Liver (tissue), 9 donors: ENCODE results near the gene UBAP1L. TPM values are rescaled to one million over a fixed set of nuclear protein-coding genes. Genes with fewer than 3 reads are reported as not detected.

Experiments
- DNase-seq: peaks from one replicate; pipeline ENCODE4 v3.0.0-alpha.2; 2017; ENCODE audit warnings: low spot score
- H3K27ac ChIP-seq, 2 donors: one replicate each; pipeline ENCODE4 v1.7.0; 2013; ENCODE audit warnings: inconsistent platforms in 2 of 2, low read length in 2 of 2, control low read depth in 1 of 2, low read depth in 1 of 2, mild to moderate bottlenecking in 1 of 2
- H3K27me3 ChIP-seq, 4 donors: one replicate each; pipeline versions ENCODE4 v1.6.1 to v1.7.0; 2013; ENCODE audit warnings: low read length in 3 of 4, inconsistent platforms in 1 of 4, mild to moderate bottlenecking in 1 of 4, moderate library complexity in 1 of 4; ENCODE audit not compliant: control insufficient read depth in 4 of 4, insufficient read depth in 4 of 4
- H3K36me3 ChIP-seq, 4 donors: one replicate each; pipeline versions ENCODE4 v1.6.1 to v1.7.0; 2013; ENCODE audit warnings: low read length in 3 of 4, mild to moderate bottlenecking in 3 of 4, low read depth in 1 of 4, moderate library complexity in 1 of 4; ENCODE audit not compliant: control insufficient read depth in 4 of 4, insufficient read depth in 3 of 4
- H3K4me1 ChIP-seq, 4 donors: one replicate each; pipeline versions ENCODE4 v1.6.1 to v1.7.0; 2013; ENCODE audit warnings: low read length in 3 of 4, mild to moderate bottlenecking in 3 of 4, moderate library complexity in 1 of 4; ENCODE audit not compliant: control insufficient read depth in 4 of 4, insufficient read depth in 4 of 4
- H3K4me3 ChIP-seq, 3 donors: one replicate each; pipeline versions ENCODE4 v1.6.1 to v1.7.0; 2013; ENCODE audit warnings: low read length in 3 of 3, control low read depth in 1 of 3, low read depth in 1 of 3, mild to moderate bottlenecking in 1 of 3
- H3K9ac ChIP-seq, 2 donors: one replicate each; pipeline ENCODE4 v1.7.0; 2013; ENCODE audit warnings: low read length in 2 of 2, mild to moderate bottlenecking in 2 of 2, moderate library complexity in 2 of 2, control low read depth in 1 of 2, low read depth in 1 of 2
- H3K9me3 ChIP-seq, 4 donors: one replicate each; pipeline versions ENCODE4 v1.6.1 to v1.7.0; 2013; ENCODE audit warnings: low read length in 3 of 4; ENCODE audit not compliant: control insufficient read depth in 4 of 4
- CTCF ChIP-seq: fragments of 150-350 bp; IDR thresholded peaks from 2 replicates; pipeline ENCODE4 v1.5.1; 2017; ENCODE audit warnings: improper control_type of control experiment, low read depth, low read length; ENCODE audit not compliant: missing input control
- EGR1 ChIP-seq, 2 donors: IDR thresholded peaks; 2 replicates each; pipeline ENCODE4 v1.6.1; 2016 to 2018; ENCODE audit warnings: antibody characterized with exemption in 2 of 2, low read depth in 2 of 2
- FOXA1 ChIP-seq: IDR thresholded peaks from 2 replicates; pipeline ENCODE4 v1.6.1; 2016; ENCODE audit warnings: antibody characterized with exemption
- FOXA2 ChIP-seq: IDR thresholded peaks from 2 replicates; pipeline ENCODE4 v1.6.1; 2016; ENCODE audit warnings: antibody characterized with exemption
- GABPA ChIP-seq, 2 donors: IDR thresholded peaks in 1 of 2; conservative IDR thresholded peaks in 1 of 2; 2 replicates each; pipeline ENCODE4 v1.6.1; 2016; ENCODE audit warnings: antibody characterized with exemption in 2 of 2, mild to moderate bottlenecking in 1 of 2, moderate library complexity in 1 of 2
- HNF4A ChIP-seq, 2 donors: conservative IDR thresholded peaks; 2 replicates each; pipeline ENCODE4 v1.6.1; 2016; ENCODE audit warnings: antibody characterized with exemption in 2 of 2, mild to moderate bottlenecking in 2 of 2
- HNF4G ChIP-seq: IDR thresholded peaks from 2 replicates; pipeline ENCODE4 v1.6.1; 2016; ENCODE audit warnings: antibody characterized with exemption
- JUND ChIP-seq, 2 donors: IDR thresholded peaks; 2 replicates each; pipeline ENCODE4 v1.6.1; 2016; ENCODE audit warnings: antibody characterized with exemption in 2 of 2
- MAX ChIP-seq: IDR thresholded peaks from 2 replicates; pipeline ENCODE4 v1.6.1; 2016; ENCODE audit warnings: antibody characterized with exemption
- NR2F2 ChIP-seq: IDR thresholded peaks from 2 replicates; pipeline ENCODE4 v1.6.1; 2016; ENCODE audit warnings: antibody characterized with exemption
- RAD21 ChIP-seq, 2 donors: IDR thresholded peaks; 2 replicates each; pipeline ENCODE4 v1.6.1; 2016; ENCODE audit warnings: antibody characterized with exemption in 2 of 2, mild to moderate bottlenecking in 2 of 2
- RXRA ChIP-seq, 2 donors: IDR thresholded peaks; 2 replicates each; pipeline ENCODE4 v1.6.1; 2017 to 2018; ENCODE audit warnings: antibody characterized with exemption in 2 of 2, mild to moderate bottlenecking in 1 of 2
- SP1 ChIP-seq: IDR thresholded peaks from 2 replicates; pipeline ENCODE4 v1.6.1; 2018; ENCODE audit warnings: antibody characterized with exemption, mild to moderate bottlenecking
- TAF1 ChIP-seq: conservative IDR thresholded peaks from 2 replicates; pipeline ENCODE4 v1.6.1; 2016; ENCODE audit warnings: antibody characterized with exemption, mild to moderate bottlenecking
- YY1 ChIP-seq: IDR thresholded peaks from 2 replicates; pipeline ENCODE4 v1.6.1; 2016; ENCODE audit warnings: antibody characterized with exemption, mild to moderate bottlenecking
- WGBS: extraction: QIAGEN DNeasy Blood & Tissue Kit; methylation state at CpG from one replicate; pipeline ENCODE4 v1.1.7; 2013; 5-methylcytosine and 5-hydroxymethylcytosine counted together
- polyA plus RNA-seq, 2 donors: library from polyadenylated mRNA; stranded (reverse) in 1 of 2; unstranded in 1 of 2; fragments of 200-250 nt in 1 of 2; fragments of >200 nt in 1 of 2; fragmentation: Nextera tagmentation in 1 of 2; extraction: Ambion mirVana in 1 of 2; gene quantifications; one replicate each; pipeline versions ENCODE4 v1.2.1 to v1.2.3, GENCODE V29; 2013 to 2015
- total RNA-seq, 2 donors: library from RNA; depleted of rRNA; stranded (reverse); fragments of >200 nt; gene quantifications; one replicate each; pipeline ENCODE4 v1.2.3, GENCODE V29; 2014
- TF ChIP-seq, protein P1 (sequence below): IDR thresholded peaks from 2 replicates; pipeline ENCODE4 v1.6.1; 2016; ENCODE audit warnings: antibody characterized with exemption, mild to moderate bottlenecking
- TF ChIP-seq, protein P2 (sequence below): IDR thresholded peaks from 2 replicates; pipeline ENCODE4 v1.6.1; 2016; ENCODE audit warnings: antibody characterized with exemption
- TF ChIP-seq, protein P3 (sequence below): IDR thresholded peaks from 2 replicates; pipeline ENCODE4 v1.6.1; 2016; ENCODE audit warnings: antibody characterized with exemption
- donor health status: healthy.
- donor health status: healthy.
- donor health status: healthy.
- donor health status: healthy.
- donor health status: healthy.

UBAP1L gene
- total and polyA plus RNA-seq, 4 donors = 0.57 to 6.9 (median 0.90) TPM

DNA sequence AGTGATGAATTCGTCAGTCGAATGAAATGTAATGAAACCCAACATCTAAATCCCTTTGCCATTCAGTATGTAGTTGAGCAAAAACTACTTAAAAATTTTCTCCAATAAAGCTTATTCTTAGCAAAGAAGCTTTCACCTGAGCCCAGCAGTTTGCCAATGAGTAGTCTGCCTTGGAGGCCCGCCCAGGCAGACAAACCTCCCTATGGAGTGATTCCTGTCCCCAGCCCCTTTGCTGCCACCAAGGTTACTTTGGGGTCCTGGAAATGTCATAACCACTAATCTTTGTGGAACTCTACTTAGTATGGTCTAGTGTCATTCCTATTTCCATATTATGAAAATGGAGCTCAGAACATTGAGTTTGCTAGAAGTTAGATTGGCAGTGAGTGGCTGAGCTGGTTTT lies 12.1 kb downstream of the UBAP1L start:
- Histone ChIP-seq H3K4me1 (no peaks in the 10 kb centered on the region), H3K4me3 (no peak overlapping the region), H3K9me3 (no peaks in the 10 kb centered on the region), H3K9ac (no peak overlapping the region), H3K27me3 (no peaks in the 10 kb centered on the region), H3K27ac (no peak overlapping the region), H3K36me3 (peaks cover 4 to 33% (median 21%) of the 10 kb centered on the region in 4 donors)
- no peak for DNase-seq
- no peak for TF ChIP-seq MAX
- TF ChIP-seq HNF4A (conservative IDR thresholded peaks at IDR 0.05) = no peak
- no peak for TF ChIP-seq CTCF
- TF ChIP-seq, protein P1, sequence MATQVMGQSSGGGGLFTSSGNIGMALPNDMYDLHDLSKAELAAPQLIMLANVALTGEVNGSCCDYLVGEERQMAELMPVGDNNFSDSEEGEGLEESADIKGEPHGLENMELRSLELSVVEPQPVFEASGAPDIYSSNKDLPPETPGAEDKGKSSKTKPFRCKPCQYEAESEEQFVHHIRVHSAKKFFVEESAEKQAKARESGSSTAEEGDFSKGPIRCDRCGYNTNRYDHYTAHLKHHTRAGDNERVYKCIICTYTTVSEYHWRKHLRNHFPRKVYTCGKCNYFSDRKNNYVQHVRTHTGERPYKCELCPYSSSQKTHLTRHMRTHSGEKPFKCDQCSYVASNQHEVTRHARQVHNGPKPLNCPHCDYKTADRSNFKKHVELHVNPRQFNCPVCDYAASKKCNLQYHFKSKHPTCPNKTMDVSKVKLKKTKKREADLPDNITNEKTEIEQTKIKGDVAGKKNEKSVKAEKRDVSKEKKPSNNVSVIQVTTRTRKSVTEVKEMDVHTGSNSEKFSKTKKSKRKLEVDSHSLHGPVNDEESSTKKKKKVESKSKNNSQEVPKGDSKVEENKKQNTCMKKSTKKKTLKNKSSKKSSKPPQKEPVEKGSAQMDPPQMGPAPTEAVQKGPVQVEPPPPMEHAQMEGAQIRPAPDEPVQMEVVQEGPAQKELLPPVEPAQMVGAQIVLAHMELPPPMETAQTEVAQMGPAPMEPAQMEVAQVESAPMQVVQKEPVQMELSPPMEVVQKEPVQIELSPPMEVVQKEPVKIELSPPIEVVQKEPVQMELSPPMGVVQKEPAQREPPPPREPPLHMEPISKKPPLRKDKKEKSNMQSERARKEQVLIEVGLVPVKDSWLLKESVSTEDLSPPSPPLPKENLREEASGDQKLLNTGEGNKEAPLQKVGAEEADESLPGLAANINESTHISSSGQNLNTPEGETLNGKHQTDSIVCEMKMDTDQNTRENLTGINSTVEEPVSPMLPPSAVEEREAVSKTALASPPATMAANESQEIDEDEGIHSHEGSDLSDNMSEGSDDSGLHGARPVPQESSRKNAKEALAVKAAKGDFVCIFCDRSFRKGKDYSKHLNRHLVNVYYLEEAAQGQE = no peak
- TF ChIP-seq RAD21 (IDR thresholded peaks at IDR 0.05) = no peak
- no peak for TF ChIP-seq FOXA1
- TF ChIP-seq EGR1 (IDR thresholded peaks at IDR 0.05; ENCODE audit: low read depth in 2 of 2) = no peak
- no peak for TF ChIP-seq RXRA (IDR thresholded peaks at IDR 0.05)
- TF ChIP-seq NR2F2 = no peak
- no peak for TF ChIP-seq GABPA (IDR thresholded peaks at IDR 0.05 in 1 of 2, conservative IDR thresholded peaks at IDR 0.05 in 1 of 2)
- no peak for TF ChIP-seq YY1
- TF ChIP-seq SP1 = no peak
- no peak for TF ChIP-seq TAF1
- TF ChIP-seq FOXA2 = no peak
- no peak for TF ChIP-seq HNF4G
- TF ChIP-seq, protein P2, sequence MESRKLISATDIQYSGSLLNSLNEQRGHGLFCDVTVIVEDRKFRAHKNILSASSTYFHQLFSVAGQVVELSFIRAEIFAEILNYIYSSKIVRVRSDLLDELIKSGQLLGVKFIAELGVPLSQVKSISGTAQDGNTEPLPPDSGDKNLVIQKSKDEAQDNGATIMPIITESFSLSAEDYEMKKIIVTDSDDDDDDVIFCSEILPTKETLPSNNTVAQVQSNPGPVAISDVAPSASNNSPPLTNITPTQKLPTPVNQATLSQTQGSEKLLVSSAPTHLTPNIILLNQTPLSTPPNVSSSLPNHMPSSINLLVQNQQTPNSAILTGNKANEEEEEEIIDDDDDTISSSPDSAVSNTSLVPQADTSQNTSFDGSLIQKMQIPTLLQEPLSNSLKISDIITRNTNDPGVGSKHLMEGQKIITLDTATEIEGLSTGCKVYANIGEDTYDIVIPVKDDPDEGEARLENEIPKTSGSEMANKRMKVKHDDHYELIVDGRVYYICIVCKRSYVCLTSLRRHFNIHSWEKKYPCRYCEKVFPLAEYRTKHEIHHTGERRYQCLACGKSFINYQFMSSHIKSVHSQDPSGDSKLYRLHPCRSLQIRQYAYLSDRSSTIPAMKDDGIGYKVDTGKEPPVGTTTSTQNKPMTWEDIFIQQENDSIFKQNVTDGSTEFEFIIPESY = no peak
- TF ChIP-seq JUND (IDR thresholded peaks at IDR 0.05) = no peak
- TF ChIP-seq, protein P3, sequence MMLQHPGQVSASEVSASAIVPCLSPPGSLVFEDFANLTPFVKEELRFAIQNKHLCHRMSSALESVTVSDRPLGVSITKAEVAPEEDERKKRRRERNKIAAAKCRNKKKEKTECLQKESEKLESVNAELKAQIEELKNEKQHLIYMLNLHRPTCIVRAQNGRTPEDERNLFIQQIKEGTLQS = no peak
- WGBS = 95% methylated on average over 3 of the region's 3 CpGs
